GM23248 (cell line): ENCODE measurements around the gene MAGI1.

Experiments used
- EZH2 ChIP-seq: fragments of 200-600 bp; sonication (generic); IDR thresholded peaks from 2 replicates; pipeline ENCODE4 v1.6.1; 2018; ENCODE audit warnings: antibody characterized with exemption, mild to moderate bottlenecking; ENCODE audit not compliant: insufficient read depth, poor library complexity, severe bottlenecking
- EZH2phosphoT487 ChIP-seq: fragments of 200-600 bp; sonication (generic); IDR thresholded peaks from 2 replicates; pipeline ENCODE4 v1.6.1; 2018; ENCODE audit warnings: antibody characterized with exemption, moderate library complexity, mild to moderate bottlenecking, low read depth; ENCODE audit not compliant: insufficient read depth

DNA sequence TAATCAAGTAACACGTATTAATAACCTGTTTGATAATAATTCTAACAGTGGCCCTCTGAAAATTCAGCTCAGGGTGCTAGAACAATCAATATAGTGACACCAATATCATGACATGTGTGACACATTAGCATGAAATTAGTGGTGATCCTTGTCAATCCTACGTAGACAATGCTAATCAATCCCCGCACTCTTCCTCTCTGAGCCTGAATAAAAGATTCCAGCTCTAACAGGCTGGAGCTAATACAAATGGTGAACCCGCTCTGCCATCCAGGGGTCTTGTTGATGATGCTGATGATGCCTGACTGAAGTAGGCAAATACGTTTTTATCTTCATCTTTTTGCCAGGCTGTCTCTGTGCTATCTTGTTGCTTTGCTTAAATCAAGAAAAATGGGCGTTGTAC lies 462.5 kb downstream of the MAGI1 start:
- TF ChIP-seq EZH2 (no peak), EZH2phosphoT487 (no peak)
